COR-L47 (cell line): ENCODE results near the gene ZNF584.
"Not testable (repeated sequence)": the region's sequence is repeated elsewhere in the genome, so short reads cannot be mapped to it uniquely, and the experiment has no call there.

Source experiments
- DNase-seq: peaks from one replicate; lab custom pipeline; 2025; lab: John Stamatoyannopoulos, UW

ZNF584 gene

GRCh38 chr19:58403920-58404478 lies 4.5 kb upstream of the ZNF584 start:
- DNase-seq = not testable (repeated sequence)

DNA sequence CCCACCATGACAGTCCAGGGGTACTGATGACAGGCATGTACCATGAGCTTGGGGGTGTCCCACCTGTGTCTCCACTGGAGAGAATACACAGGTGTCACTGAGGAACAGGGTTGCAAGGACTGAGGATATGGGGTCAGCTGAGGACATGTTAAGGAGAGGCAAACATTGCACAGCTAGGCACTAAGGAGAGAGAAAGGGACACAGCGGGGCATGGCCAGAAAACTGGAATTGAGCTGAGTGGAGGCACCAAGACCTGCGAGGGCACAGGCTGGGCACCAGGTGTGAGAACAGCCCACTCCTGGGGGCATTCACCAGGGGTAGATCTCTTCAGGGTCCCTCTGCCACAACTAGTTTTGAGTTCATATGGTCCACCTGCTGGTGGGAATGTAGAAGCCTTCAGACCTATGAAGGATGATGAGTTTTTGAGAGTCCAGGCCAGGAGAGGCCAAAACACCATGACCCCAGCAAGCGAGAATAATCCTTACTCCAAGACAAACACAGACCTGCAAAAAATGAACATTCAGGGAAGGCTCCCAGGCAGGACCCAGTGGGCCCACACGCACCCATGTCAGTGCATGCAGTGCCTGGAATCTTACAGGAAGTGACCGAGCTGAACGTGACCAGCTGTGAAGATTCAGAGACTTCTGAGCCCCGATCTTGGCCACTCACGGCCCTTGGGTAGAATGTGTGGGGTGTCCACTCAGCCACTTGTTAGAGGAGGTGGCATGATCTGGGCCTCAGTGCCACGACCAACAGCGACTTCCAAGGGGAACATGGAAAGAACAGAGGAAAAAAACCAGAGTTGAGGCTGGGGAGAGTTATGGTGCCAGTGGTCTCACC lies 1.4 kb upstream of the ZNF584 start:
- DNase-seq = no peak

DNA sequence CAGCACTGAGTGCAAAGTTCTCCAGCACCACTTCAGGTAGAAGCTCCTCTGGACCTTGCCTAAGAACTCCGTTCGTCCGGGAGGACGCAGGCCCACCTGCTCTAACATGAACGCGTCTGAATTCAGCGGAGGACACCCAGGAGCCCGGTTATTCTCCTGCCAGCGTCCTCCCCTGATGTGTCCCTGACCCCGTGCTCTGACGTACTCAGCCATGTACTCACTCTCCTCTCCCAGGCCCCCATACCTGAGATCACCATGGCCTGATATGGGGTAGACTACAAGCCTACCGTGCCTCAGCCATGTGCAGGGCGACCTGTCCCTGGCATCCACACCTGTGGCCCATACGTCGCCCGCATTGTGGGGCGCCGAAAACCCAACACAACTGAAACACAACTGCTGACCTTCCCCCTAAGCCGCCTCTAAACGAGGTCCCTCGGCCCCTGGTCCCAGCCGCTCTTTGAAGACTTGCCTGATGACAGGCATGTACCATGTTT lies 744 bp upstream of the ZNF584 start:
- DNase-seq = no peak

GRCh38 chr19:58409010-58409790 lies 751 bp downstream of the ZNF584 start:
- DNase-seq = peak; percentile 32

DNA sequence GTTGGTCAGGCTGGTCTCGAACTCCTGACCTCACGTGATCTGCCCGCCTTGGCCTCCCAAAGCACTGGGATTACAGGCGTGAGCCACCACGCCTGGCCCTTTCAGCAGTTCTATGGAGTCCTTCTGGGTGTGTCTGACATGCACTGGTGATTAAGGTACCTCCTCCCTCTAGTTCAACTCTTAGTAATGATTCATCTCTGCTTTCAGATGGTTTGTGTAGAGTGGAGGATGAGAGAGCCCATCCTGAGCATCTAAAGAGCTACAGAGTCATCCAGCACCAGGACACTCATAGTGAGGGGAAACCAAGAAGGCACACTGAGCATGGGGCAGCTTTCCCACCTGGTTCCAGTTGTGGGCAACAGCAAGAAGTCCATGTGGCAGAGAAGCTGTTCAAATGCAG lies 8.2 kb downstream of the ZNF584 start:
- no peak for DNase-seq

- no peak for DNase-seq
Measured at GRCh38 chr19:58417071-58417470, 8.6 kb downstream of the ZNF584 start.

GRCh38 chr19:58428617-58429016 lies 20.2 kb downstream of the ZNF584 start:
- no peak for DNase-seq

DNA sequence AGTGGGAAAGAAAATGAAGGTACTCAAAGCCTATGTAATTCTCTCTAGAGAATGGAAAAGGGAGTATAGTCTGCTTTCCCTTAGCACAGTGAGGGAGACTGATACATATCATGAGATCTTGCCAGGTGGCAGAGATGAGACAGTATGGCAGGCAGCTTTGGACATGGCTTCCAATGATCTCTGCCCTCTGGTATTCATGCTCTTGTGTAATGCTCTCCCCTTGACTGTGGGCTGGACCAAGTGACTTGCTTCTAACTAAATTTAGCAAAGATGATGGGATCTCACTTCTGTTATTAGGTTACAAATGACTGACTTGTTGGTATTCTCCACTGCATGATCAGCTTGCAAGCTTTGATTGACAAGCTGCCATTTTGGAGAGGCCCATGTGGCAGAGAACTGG lies 21.3 kb downstream of the ZNF584 start:
- no peak for DNase-seq

DNA sequence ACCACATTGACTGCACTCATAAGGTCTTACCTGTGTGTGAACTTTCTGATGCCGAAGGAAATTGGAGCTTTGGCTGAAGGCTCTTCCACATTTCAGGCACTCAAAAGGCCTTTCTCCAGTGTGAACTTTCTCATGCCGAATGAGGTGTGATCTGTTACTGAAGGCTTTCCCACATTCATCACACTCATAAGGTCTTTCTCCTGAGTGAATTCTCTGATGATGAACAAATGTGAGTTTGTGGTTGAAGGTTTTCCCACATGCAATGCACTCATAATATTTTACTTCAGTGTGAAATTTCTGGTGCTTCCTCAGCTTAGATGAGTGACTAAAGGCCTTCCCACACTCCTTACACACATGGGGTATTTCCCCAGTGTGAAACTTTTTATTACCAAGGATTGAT lies 25.8 kb downstream of the ZNF584 start:
- no peak for DNase-seq

DNA sequence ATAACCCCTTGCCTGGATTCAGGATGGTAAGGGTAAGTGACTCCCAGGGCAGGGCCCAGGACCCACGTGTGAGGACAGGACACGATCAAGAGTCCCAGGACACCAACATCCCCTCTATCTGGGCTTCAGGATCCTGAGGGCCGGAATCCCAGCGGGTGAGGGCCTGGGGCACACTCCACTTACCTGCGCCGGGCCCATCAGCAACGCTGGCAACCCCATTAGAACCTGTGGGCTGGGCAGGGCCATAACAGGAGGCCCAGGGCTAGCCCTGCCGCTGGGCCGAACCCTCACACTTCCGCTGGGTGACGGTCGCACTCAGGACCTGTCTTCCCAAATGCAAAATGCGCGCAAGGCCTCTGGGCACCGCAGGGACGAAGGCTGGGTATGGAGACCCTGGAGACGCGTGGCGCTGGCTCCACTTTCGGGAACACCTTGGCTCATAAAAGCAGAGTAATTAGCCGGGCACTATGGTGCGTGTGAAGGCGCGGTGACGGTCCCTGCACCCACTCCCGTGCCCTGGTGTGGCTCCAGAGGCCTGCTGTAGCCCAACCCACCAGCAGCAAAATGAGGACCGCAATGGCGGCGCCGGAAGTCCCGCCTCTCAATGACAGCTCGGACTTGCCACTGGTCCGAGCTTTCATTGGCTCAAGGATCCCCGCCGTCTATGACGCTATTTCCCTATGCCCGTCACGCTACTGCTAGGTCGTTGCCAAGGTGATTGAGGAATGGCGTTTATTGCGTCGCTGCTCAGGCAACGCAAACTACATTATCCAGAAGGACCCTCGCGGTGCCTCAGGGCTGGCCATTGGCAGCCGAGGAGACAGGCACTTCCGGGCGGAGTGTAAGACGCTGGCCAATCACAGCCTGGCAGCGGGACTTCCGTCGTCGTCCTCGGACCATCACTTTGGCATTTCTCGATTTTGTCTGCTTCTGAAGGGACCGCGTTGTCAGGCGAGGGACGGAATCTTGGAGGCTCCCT lies 31.4 kb downstream of the ZNF584 start, which contains the start of gene ZNF132:
Gene ZNF132, minus strand, starts transcription at position 578 of the 979 bp plus-strand sequence. Its CDS starts 332 bp downstream, at position 246.
- DNase-seq = peak; percentile 100

GRCh38 chr19:58440556-58440955 lies 32.1 kb downstream of the ZNF584 start:
- no peak for DNase-seq

- not testable (repeated sequence) for DNase-seq
Measured at GRCh38 chr19:58442986-58443385, 34.5 kb downstream of the ZNF584 start.

GRCh38 chr19:58448860-58449259 lies 40.4 kb downstream of the ZNF584 start:
- DNase-seq = not testable (repeated sequence)

- DNase-seq = not testable (repeated sequence)
Measured at GRCh38 chr19:58449980-58450379, 41.5 kb downstream of the ZNF584 start.

- peak; percentile 60 for DNase-seq
Measured at GRCh38 chr19:58450856-58451357, 42.5 kb downstream of the ZNF584 start.

DNA sequence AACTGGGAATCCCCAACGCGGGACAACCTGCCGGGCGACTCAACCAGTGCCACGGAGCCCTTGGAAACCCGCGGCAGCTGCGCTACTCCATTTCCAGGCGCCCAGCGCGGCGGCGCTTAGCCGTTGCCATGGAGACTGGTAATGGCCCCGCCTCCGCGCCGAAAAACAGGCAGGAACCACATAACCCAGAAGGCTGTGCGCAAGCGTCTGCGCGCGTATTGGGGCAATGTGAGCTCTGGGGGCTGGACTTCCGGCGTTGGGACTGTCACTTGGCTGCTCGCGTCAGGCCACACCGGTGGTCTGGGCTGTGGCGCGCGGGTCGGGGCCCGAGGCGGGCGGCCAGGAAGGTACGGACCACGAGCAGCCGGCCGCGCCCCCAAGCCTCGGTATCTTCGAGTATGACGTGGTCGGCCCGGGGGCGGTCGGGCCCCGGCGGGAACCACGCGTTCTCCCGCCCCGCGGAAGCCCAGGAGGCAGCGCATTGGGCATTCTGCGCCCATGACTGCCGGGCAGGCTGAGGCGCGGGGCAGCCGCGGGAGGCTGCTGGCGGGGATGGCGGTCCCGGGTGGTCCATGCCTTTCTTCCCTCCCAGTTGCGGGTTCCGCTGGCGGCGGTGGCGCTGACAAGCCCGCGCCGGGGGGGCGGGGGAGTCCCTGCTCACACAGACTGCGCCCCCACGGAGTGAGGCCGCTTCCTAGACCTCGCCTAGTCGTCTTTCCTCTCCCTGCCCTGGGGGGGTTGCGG lies 43.1 kb downstream of the ZNF584 start, which contains the start of gene ZNF324B:
Gene ZNF324B, plus strand, starts transcription at position 265 of the 744 bp plus-strand sequence. CDS start 2,080 bp downstream, outside the sequence.
- peak; percentile 97 for DNase-seq

- DNase-seq = no peak
Measured at GRCh38 chr19:58453743-58454142, 45.3 kb downstream of the ZNF584 start.

GRCh38 chr19:58455306-58455705 lies 46.9 kb downstream of the ZNF584 start:
- no peak for DNase-seq

DNA sequence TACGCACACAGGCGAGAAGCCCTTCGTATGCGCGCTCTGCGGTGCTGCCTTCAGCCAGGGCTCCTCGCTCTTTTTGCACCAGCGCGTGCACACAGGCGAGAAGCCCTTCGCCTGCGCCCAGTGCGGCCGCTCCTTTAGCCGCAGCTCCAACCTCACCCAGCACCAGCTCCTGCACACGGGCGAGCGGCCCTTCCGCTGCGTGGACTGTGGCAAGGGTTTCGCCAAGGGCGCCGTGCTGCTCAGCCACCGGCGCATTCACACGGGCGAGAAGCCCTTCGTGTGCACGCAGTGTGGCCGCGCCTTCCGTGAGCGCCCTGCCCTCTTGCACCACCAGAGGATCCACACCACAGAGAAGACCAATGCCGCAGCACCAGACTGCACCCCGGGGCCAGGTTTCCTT lies 47.7 kb downstream of the ZNF584 start:
- DNase-seq = no peak

GRCh38 chr19:58460039-58460438 lies 51.6 kb downstream of the ZNF584 start:
- DNase-seq = no peak
